DOHH2 (cell line): Measurements from ENCODE around the gene SEC14L1.

Experiments
- H3F3A ChIP-seq: fragments of 200-600 bp; sonication (generic), shearing (Covaris generic); 2 replicates; pipeline ENCODE4 v1.6.0; 2016; ENCODE audit warnings: antibody characterized with exemption, mild to moderate bottlenecking; ENCODE audit not compliant: control insufficient read depth, insufficient read depth
- H3K27ac ChIP-seq: fragments of 200-600 bp; sonication (generic); 2 replicates; pipeline ENCODE4 v1.5.1; 2014; ENCODE audit warnings: low read depth, mild to moderate bottlenecking, low read length, moderate library complexity
- H3K27me3 ChIP-seq: fragments of 200-600 bp; sonication (generic); 2 replicates; pipeline ENCODE4 v1.6.1; 2014; ENCODE audit warnings: mild to moderate bottlenecking, low read length, mixed read lengths; ENCODE audit not compliant: control insufficient read depth
- H3K36me3 ChIP-seq: fragments of 200-600 bp; sonication (generic); 2 replicates; pipeline ENCODE4 v1.6.1; 2014; ENCODE audit warnings: mild to moderate bottlenecking, low read length, moderate library complexity, mixed read lengths; ENCODE audit not compliant: control insufficient read depth
- H3K4me1 ChIP-seq: fragments of 200-600 bp; sonication (generic); 2 replicates; pipeline ENCODE4 v1.6.1; 2014; ENCODE audit warnings: mild to moderate bottlenecking, low read length, mixed read lengths; ENCODE audit not compliant: control insufficient read depth
- H3K4me2 ChIP-seq: fragments of 200-600 bp; sonication (generic); 2 replicates; pipeline ENCODE4 v1.6.0; 2014; ENCODE audit warnings: mild to moderate bottlenecking, low read length, moderate library complexity
- H3K4me3 ChIP-seq: fragments of 200-600 bp; sonication (generic); 2 replicates; pipeline ENCODE4 v1.5.1; 2014; ENCODE audit warnings: mild to moderate bottlenecking, low read length, mixed read lengths
- H3K79me2 ChIP-seq: fragments of 200-600 bp; sonication (generic); 2 replicates; pipeline ENCODE4 v1.6.1; 2014; ENCODE audit warnings: mild to moderate bottlenecking, low read length, mixed read lengths; ENCODE audit not compliant: control insufficient read depth
- H3K9me2 ChIP-seq: fragments of 200-600 bp; sonication (generic); replicated peaks from 2 replicates; pipeline ENCODE4 v1.6.1; 2014; ENCODE audit warnings: mild to moderate bottlenecking, low read length, mixed read lengths; ENCODE audit not compliant: control insufficient read depth
- H3K9me3 ChIP-seq: fragments of 200-600 bp; sonication (generic); 2 replicates; pipeline ENCODE4 v1.6.1; 2014; ENCODE audit warnings: antibody characterized with exemption, low read length, mixed read lengths; ENCODE audit not compliant: control insufficient read depth, insufficient read depth
- H4K20me1 ChIP-seq: fragments of 200-600 bp; sonication (generic); 2 replicates; pipeline ENCODE4 v1.6.0; 2014; ENCODE audit warnings: low read depth, mild to moderate bottlenecking, antibody characterized with exemption, low read length, moderate library complexity; ENCODE audit not compliant: control insufficient read depth, insufficient read depth
- CTCF ChIP-seq: fragments of 200-600 bp; sonication (generic); IDR thresholded peaks from one replicate; pipeline ENCODE4 v1.5.1; 2014; ENCODE audit warnings: antibody characterized with exemption, mild to moderate bottlenecking, low read depth, low read length; ENCODE audit not compliant: poor library complexity, severe bottlenecking
- EZH2phosphoT487 ChIP-seq: fragments of 200-600 bp; sonication (generic); IDR thresholded peaks from 2 replicates; pipeline ENCODE4 v1.6.1; 2017; ENCODE audit warnings: borderline replicate concordance, mild to moderate bottlenecking, antibody characterized with exemption, low read length, moderate library complexity, mixed read lengths

Gene SEC14L1

GRCh38 chr17:77237232-77238008 is 96.7 kb downstream of the SEC14L1 start:
- TF ChIP-seq CTCF (no peak), EZH2phosphoT487 (no peak)

GRCh38 chr17:77240976-77241375 is 100.2 kb downstream of the SEC14L1 start:
- Histone ChIP-seq H3K9me2 (no peaks in the 10 kb centered on the region), H4K20me1 (no peaks in the 10 kb centered on the region), H3K9me3 (no peaks in the 10 kb centered on the region), H3K79me2 (no peaks in the 10 kb centered on the region), H3K4me2 (no peak overlapping the region), H3K36me3 (no peaks in the 10 kb centered on the region), H3K4me1 (peaks cover 16% of the 10 kb centered on the region), H3K27me3 (no peaks in the 10 kb centered on the region), H3K4me3 (no peak overlapping the region), H3F3A (peaks cover 4% of the 10 kb centered on the region; the same call in 1 of the 2 replicates), H3K27ac (no peak overlapping the region)
- TF ChIP-seq EZH2phosphoT487 (no peak), CTCF (no peak)

More at GRCh38 chr17:77237232-77238008, 96.7 kb downstream of the SEC14L1 start:
- Histone ChIP-seq H4K20me1 (no peaks in the 10 kb centered on the region), H3K4me2 (no peak overlapping the region), H3K79me2 (no peaks in the 10 kb centered on the region), H3K36me3 (no peaks in the 10 kb centered on the region), H3K27me3 (no peaks in the 10 kb centered on the region), H3K27ac (no peak overlapping the region), H3K9me2 (no peaks in the 10 kb centered on the region), H3K4me1 (peaks cover 32% of the 10 kb centered on the region), H3F3A (no peaks in the 10 kb centered on the region), H3K4me3 (no peak overlapping the region), H3K9me3 (no peaks in the 10 kb centered on the region)

DNA sequence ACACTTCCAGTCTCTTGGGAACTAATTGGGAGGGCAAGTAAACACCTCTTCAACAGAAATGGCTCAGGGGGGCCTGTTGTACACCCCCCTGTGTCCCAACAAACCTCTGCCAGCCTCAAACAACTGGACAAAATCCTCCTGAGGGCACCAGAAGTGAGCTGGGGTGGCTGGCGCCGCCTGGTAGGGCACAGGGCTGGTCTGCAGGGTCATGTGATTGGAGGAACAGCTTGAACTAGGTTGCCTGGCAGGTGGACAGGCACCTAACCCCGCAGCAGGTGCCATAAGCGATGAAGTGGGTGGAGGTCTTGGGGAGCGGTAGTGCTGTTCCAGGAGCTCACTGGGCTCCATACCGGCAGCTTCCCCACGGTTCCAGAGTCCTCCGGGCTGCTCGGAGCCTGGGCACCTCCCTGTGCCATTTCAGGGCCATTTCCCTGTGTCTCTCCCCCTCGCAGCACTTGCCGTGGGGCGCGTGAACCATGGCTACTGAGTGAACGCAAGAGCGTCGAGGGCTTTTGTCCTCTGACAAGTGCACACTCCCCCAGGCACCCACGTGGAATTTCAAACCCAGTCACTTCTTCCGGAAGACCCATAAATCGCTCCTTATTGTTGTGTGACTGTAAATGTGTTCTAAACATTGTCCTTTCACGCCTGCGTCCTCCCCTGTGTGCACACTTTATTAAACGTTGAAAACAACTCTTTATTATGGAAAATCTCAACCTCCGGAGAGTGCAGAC is 101.5 kb downstream of the SEC14L1 start:
- no peaks in the 10 kb centered on the region for H3K9me3 ChIP-seq
- TF ChIP-seq EZH2phosphoT487 (no peak), CTCF (no peak)
- no peak overlapping the region for H3K4me2 ChIP-seq
- H3K9me2 ChIP-seq, result no peaks in the 10 kb centered on the region
- H3K27ac ChIP-seq, result no peak overlapping the region
- H3F3A ChIP-seq, result peaks cover 4% of the 10 kb centered on the region; the same call in 1 of the 2 replicates
- no peaks in the 10 kb centered on the region for H3K79me2 ChIP-seq
- no peaks in the 10 kb centered on the region for H3K36me3 ChIP-seq
- no peaks in the 10 kb centered on the region for H4K20me1 ChIP-seq
- peaks cover 22% of the 10 kb centered on the region for H3K4me1 ChIP-seq
- H3K27me3 ChIP-seq, result peaks cover 1% of the 10 kb centered on the region
- no peak overlapping the region for H3K4me3 ChIP-seq
